GM13977 (cell line): ENCODE data around the gene LRRC71.

Source experiments
- DNase-seq: peaks from one replicate; pipeline ENCODE4 v3.0.0; 2012; ENCODE audit warnings: low spot score
- in situ Hi-C: fragments of 300-500 bp; cut with MboI; formaldehyde crosslinking; loops from one replicate; pipeline ENCODE4 v1.12.0; 2022; ENCODE audit warnings: low sequenced_read_pairs, low pct_unique_long_range_greater_than_20kb, mixed read lengths, inconsistent platforms; ENCODE audit not compliant: unreplicated experiment
- TF ChIP-seq, protein P1 (sequence below): IDR thresholded peaks from 2 replicates; pipeline ENCODE4 v1.5.1; 2012; ENCODE audit warnings: mild to moderate bottlenecking, control low read depth; ENCODE audit not compliant: insufficient read depth; ENCODE audit errors: extremely low read depth, missing control alignments

The LRRC71 gene

DNA sequence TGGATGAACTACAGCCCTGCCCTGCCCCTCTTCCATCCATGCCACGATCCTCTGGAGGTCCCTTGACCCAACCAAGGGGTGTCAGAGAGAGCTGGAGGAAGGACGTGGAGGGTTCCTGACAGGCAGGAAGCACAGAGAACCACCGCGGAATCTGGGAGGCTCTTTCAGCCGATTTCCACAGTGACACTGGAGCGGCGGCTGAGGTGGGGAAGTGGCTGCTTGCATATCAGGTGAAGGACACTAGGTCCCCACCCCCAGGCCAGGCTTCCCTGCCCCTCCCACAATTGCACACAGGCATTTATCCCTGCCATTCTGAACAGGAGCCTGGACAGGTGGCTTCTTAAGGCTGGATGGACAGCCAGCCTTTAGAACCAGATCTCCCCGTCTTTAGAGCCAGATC lies 17.5 kb downstream of the LRRC71 start:
- in situ Hi-C loops: no loop called here
- TF ChIP-seq, protein P1, sequence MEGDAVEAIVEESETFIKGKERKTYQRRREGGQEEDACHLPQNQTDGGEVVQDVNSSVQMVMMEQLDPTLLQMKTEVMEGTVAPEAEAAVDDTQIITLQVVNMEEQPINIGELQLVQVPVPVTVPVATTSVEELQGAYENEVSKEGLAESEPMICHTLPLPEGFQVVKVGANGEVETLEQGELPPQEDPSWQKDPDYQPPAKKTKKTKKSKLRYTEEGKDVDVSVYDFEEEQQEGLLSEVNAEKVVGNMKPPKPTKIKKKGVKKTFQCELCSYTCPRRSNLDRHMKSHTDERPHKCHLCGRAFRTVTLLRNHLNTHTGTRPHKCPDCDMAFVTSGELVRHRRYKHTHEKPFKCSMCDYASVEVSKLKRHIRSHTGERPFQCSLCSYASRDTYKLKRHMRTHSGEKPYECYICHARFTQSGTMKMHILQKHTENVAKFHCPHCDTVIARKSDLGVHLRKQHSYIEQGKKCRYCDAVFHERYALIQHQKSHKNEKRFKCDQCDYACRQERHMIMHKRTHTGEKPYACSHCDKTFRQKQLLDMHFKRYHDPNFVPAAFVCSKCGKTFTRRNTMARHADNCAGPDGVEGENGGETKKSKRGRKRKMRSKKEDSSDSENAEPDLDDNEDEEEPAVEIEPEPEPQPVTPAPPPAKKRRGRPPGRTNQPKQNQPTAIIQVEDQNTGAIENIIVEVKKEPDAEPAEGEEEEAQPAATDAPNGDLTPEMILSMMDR: no peak
- no peak for DNase-seq

DNA sequence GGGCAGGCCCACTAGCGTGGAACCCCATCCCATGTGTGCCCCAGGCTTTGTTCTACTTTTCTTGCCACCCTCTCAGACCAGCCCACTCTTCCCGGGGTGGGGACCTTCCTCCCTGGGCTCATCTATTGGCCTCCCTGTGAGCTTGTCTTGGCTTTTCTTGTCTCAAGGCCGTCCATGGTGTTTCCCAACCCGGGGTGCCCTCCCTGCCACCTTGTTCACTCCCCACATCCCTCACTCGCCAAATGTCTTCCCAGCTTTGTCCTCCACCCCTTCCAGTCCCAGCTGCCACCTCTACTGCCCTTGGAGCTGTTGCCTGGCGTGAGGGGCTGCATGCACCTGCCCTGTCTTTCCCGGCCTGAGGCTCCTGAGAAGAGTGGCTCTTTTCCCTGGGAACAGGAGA lies 18.4 kb downstream of the LRRC71 start:
- no peak for DNase-seq
- in situ Hi-C loops: no loop called here
- TF ChIP-seq, protein P1: no peak

DNA sequence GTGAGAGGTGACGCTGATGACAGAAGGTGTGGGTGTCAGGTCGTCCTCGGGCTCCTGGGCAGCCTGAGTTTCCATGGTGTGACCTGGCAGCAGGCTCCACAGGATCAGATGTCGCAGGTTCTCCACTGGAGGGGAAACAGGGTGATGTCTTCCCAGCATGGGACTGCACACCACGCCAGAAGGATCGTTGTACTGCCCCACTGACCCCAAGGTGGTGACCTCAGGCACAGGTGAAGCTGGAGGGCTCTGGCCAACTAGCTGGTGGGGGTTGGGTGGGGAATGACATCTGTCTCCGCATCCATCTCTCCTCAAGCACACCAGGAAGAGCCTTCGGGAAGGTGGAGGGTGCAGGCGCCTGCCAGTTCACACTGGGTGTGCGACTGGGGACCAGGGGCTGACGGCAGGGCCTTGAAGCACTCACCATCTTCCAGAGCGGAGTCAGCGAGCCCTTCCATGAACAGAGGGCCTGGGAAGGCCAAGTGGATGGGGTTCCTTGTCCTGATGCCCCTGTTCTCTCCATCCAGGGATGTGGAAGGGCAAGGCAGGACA lies 19.4 kb downstream of the LRRC71 start:
- TF ChIP-seq, protein P1: no peak
- no peak for DNase-seq
- in situ Hi-C loops: no loop called here

DNA sequence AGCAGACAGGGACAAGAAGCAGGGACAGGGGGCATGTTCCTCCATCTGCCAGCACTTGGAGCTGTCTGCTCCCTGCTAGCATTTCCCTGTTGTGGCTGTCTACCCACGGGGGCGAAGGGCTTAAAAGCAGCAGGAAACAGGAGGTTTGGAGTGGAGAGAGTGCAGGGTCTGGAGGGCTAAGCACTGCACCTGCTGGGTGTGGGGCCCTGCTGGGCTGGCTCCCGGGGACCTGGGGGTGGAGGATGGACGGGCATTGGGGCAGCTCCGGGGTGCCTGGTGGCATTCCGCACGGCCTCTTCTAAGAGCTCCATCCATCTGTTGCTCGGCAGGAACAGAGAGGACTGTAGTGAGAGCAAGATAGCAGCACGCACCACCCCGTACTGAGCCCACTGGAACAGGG lies 21.2 kb downstream of the LRRC71 start:
- TF ChIP-seq, protein P1: no peak
- DNase-seq: no peak
- in situ Hi-C loops: no loop called here

DNA sequence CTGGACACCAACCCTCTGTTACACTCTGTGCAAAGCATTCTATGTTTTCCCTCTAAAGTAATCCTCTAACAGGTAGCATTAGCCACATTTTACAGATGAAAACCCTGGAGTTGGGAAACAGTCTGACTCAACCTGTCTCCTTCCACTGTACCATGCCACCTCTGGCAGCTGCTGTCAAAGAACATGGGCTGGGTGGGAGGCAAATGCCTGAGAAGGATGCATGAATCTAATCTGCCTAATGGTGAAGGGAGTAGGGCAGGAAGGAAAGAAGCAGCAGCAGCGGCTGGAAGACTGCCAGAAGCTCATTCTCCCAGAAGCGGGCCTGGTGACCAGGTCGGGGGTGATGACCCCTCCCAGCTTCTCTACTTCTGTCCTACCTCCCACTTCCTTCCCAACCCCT lies 21.7 kb downstream of the LRRC71 start:
- TF ChIP-seq, protein P1: no peak
- in situ Hi-C loops: no loop called here
- no peak for DNase-seq

DNA sequence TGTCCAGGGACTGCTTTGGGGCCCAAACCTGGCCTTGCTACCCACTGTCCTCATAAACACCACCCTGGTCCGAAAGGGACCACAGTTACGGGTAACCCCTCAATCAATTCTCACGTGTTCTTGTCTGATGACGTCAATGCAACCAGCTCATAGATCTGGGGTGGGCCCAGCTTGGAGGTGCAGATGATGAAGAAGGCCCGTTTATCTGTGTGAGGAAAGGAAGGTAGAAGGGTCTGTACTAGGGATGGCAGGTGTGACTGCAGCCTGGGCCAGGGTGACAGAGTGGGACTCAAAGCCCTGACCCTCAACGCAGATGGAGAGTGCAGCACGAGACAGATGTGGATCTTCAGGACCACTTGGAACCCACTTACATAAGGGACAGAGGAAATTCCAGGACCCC lies 22.1 kb downstream of the LRRC71 start:
- TF ChIP-seq, protein P1: no peak
- DNase-seq: no peak
- in situ Hi-C loops: no loop called here

DNA sequence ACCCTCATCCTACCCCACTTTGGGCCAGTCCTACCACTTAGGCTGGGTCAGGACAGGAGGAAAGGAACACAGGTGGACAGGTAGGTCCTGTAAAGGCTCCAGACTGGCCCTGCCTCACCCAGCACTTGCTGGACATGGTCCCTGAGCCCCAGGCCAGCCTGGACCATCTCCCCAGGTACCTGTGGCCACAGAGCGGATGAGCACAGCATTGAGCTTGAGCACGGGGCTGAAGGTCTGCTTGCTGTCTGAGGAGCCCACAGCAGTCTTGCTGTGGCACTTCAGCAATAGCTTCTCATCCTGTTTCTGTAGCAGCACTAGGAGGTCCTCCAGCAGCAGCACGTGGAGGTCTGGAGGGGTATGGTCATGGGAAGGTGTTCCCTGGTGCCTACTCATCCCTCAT lies 23.3 kb downstream of the LRRC71 start:
- DNase-seq: no peak
- TF ChIP-seq, protein P1: no peak
- in situ Hi-C loops: no loop called here
